SK-N-SH (cell line): ENCODE measurements around the gene RADIL. TPM values are rescaled to one million over a fixed set of nuclear protein-coding genes. Genes with fewer than 3 reads are reported as not detected.

Experiments used
- CTCF ChIA-PET: fragments of 300-600, 350-600 bp; formaldehyde crosslinking; extraction: SDS; loops from one replicate; lab custom pipeline; 2021; lab: Yijun Ruan, JAX
- POLR2A ChIA-PET: fragments of 350-600 bp; sonication (Branson Sonifier 250); formaldehyde crosslinking; extraction: SDS; loops from one replicate; lab custom pipeline; 2020; ENCODE audit warnings: antibody characterized with exemption, inconsistent platforms; lab: Yijun Ruan, JAX
- DNase-seq: peaks from one replicate; pipeline ENCODE4 v3.0.0; 2012
- H2AFZ ChIP-seq: fragments of 200-600 bp; sonication (generic); 2 replicates; pipeline ENCODE4 v1.8.1; 2016; ENCODE audit warnings: antibody characterized with exemption, mild to moderate bottlenecking, low read depth
- H3F3A ChIP-seq: fragments of 200-600 bp; sonication (generic); replicated peaks from 2 replicates; pipeline ENCODE3; 2016; ENCODE audit warnings: antibody characterized with exemption, mild to moderate bottlenecking; ENCODE audit not compliant: insufficient read depth
- H3K27ac ChIP-seq, 2 experiments: fragments of 200-500 bp in 1 of 2; fragments of 200-600 bp in 1 of 2; sonication (Bioruptor generic) in 1 of 2; sonication (generic), shearing (Covaris generic) in 1 of 2; 2 replicates each; pipeline versions ENCODE4 v1.5.1 to v1.6.1; 2014 to 2016; ENCODE audit warnings: low read depth in 2 of 2, inconsistent platforms in 1 of 2, low read length in 1 of 2, mild to moderate bottlenecking in 1 of 2, mixed read lengths in 1 of 2
- H3K27me3 ChIP-seq: fragments of 200-600 bp; sonication (generic), shearing (Covaris generic); 2 replicates; pipeline ENCODE4 v1.6.1; 2016; ENCODE audit warnings: mixed run types; ENCODE audit not compliant: insufficient read depth
- H3K36me3 ChIP-seq, 2 experiments: fragments of 200-500 bp in 1 of 2; fragments of 200-600 bp in 1 of 2; sonication (Bioruptor generic) in 1 of 2; sonication (generic) in 1 of 2; replicated peaks in 1 of 2; 2 replicates each; pipeline versions ENCODE3 to v1.5.1; 2014 to 2016; ENCODE audit warnings: low read length in 1 of 2, mild to moderate bottlenecking in 1 of 2; ENCODE audit not compliant: insufficient read depth in 2 of 2, control insufficient read depth in 1 of 2
- H3K4me1 ChIP-seq, 2 experiments: fragments of 200-500 bp in 1 of 2; fragments of 200-600 bp in 1 of 2; sonication (Bioruptor generic) in 1 of 2; sonication (generic), shearing (Covaris generic) in 1 of 2; 2 replicates each; pipeline versions ENCODE4 v1.5.1 to v1.6.1; 2014 to 2016; ENCODE audit warnings: low read depth in 1 of 2, low read length in 1 of 2, mixed run types in 1 of 2; ENCODE audit not compliant: insufficient read depth in 2 of 2, control insufficient read depth in 1 of 2
- H3K4me2 ChIP-seq: fragments of 200-600 bp; sonication (generic), shearing (Covaris generic); 2 replicates; pipeline ENCODE4 v1.6.1; 2017; ENCODE audit warnings: mixed run types
- H3K4me3 ChIP-seq, 2 experiments: fragments of 200-500 bp in 1 of 2; fragments of 200-600 bp in 1 of 2; sonication (Bioruptor generic) in 1 of 2; sonication (generic), shearing (Covaris generic) in 1 of 2; 2 replicates each; pipeline versions ENCODE4 v1.5.1 to v1.8.1; 2014 to 2016; ENCODE audit warnings: low read depth in 2 of 2, inconsistent platforms in 1 of 2, low read length in 1 of 2, mild to moderate bottlenecking in 1 of 2, mixed read lengths in 1 of 2, moderate library complexity in 1 of 2
- H3K79me2 ChIP-seq: fragments of 200-600 bp; sonication (generic); 2 replicates; pipeline ENCODE4 v1.8.1; 2017; ENCODE audit warnings: mild to moderate bottlenecking; ENCODE audit not compliant: insufficient read depth
- H3K9ac ChIP-seq: fragments of 200-600 bp; sonication (generic); 2 replicates; pipeline ENCODE4 v1.6.1; 2017; ENCODE audit warnings: mixed run types
- H3K9me2 ChIP-seq: fragments of 200-600 bp; sonication (generic); 2 replicates; pipeline ENCODE4 v1.6.1; 2017; ENCODE audit warnings: mixed run types
- H3K9me3 ChIP-seq: fragments of 200-600 bp; sonication (generic); 2 replicates; pipeline ENCODE4 v1.6.1; 2017; ENCODE audit warnings: mixed run types, mild to moderate bottlenecking, moderate library complexity
- H4K20me1 ChIP-seq: fragments of 200-600 bp; sonication (generic); 2 replicates; pipeline ENCODE4 v1.6.1; 2017; ENCODE audit warnings: mild to moderate bottlenecking, mixed run types; ENCODE audit not compliant: insufficient read depth
- ELF1 ChIP-seq: IDR thresholded peaks from 2 replicates; pipeline ENCODE4 v1.4.0; 2012
- EZH2phosphoT487 ChIP-seq: fragments of 200-600 bp; sonication (generic); IDR thresholded peaks from 2 replicates; pipeline ENCODE4 v1.6.1; 2017; ENCODE audit warnings: low read depth, mixed run types, mild to moderate bottlenecking, antibody characterized with exemption, moderate library complexity, borderline replicate concordance
- FOSL2 ChIP-seq: IDR thresholded peaks from 2 replicates; pipeline ENCODE4 v1.4.0; 2012; ENCODE audit warnings: low read depth, mild to moderate bottlenecking, moderate library complexity, borderline replicate concordance
- FOXJ3 ChIP-seq: sonication (generic); formaldehyde crosslinking; IDR thresholded peaks from 2 replicates; pipeline ENCODE4 v1.5.1; 2020; ENCODE audit warnings: mild to moderate bottlenecking, missing genetic modification reagents
- FOXM1 ChIP-seq: IDR thresholded peaks from 2 replicates; pipeline ENCODE4 v1.4.0; 2012; ENCODE audit warnings: low read depth, mild to moderate bottlenecking
- GATA2 ChIP-seq: sonication (generic); formaldehyde crosslinking; IDR thresholded peaks from 2 replicates; pipeline ENCODE4 v1.5.0; 2020; ENCODE audit warnings: mild to moderate bottlenecking, missing genetic modification reagents
- JUND ChIP-seq: IDR thresholded peaks from 2 replicates; pipeline ENCODE4 v1.4.0; 2012
- MEF2A ChIP-seq: IDR thresholded peaks from 2 replicates; pipeline ENCODE4 v1.4.0; 2012; ENCODE audit warnings: low read depth, borderline replicate concordance
- NRF1 ChIP-seq: IDR thresholded peaks from 2 replicates; pipeline ENCODE4 v1.6.1; 2012; ENCODE audit warnings: low read depth, mild to moderate bottlenecking, low read length
- POLR2AphosphoS5 ChIP-seq: IDR thresholded peaks from 2 replicates; pipeline ENCODE4 v1.6.1; 2012; ENCODE audit warnings: low read depth, low read length
- RFX5 ChIP-seq: IDR thresholded peaks from 2 replicates; pipeline ENCODE4 v1.6.1; 2012; ENCODE audit warnings: mild to moderate bottlenecking, improper control_type of control experiment, low read length
- RXRA ChIP-seq: IDR thresholded peaks from 2 replicates; pipeline ENCODE4 v1.4.0; 2012; ENCODE audit warnings: low read depth, mild to moderate bottlenecking, borderline replicate concordance
- SMC3 ChIP-seq: IDR thresholded peaks from 2 replicates; pipeline ENCODE4 v1.6.1; 2012; ENCODE audit warnings: low read depth, low read length, improper control_type of control experiment
- TCF12 ChIP-seq: IDR thresholded peaks from 2 replicates; pipeline ENCODE4 v1.4.0; 2012
- TEAD4 ChIP-seq: IDR thresholded peaks from 2 replicates; pipeline ENCODE4 v1.4.0; 2012; ENCODE audit warnings: mild to moderate bottlenecking, borderline replicate concordance; ENCODE audit not compliant: insufficient read depth
- WGBS: methylation state at CpG from one replicate; pipeline ENCODE4 v1.1.6; 2017; ENCODE audit warnings: low lambda C conversion rate; 5-methylcytosine and 5-hydroxymethylcytosine counted together
- polyA plus RNA-seq, 3 experiments: library from polyadenylated mRNA; depleted of rRNA; stranded (reverse); fragments of >200 nt; gene quantifications; 2 replicates each; pipeline ENCODE4 v1.2.3, GENCODE V29; 2012
- TF ChIP-seq, protein P1 (sequence below): IDR thresholded peaks from 2 replicates; pipeline ENCODE4 v1.4.0; 2012; ENCODE audit warnings: low read depth, borderline replicate concordance
- TF ChIP-seq, protein P2 (sequence below): IDR thresholded peaks from 2 replicates; pipeline ENCODE4 v1.4.0; 2012; ENCODE audit warnings: low read depth, borderline replicate concordance
- TF ChIP-seq, protein P3 (sequence below): fragments of 150-350 bp; IDR thresholded peaks from 2 replicates; pipeline ENCODE4 v1.6.1; 2016; ENCODE audit warnings: mild to moderate bottlenecking, low read depth, low read length
- TF ChIP-seq, protein P4 (sequence below): fragments of 150-350 bp; IDR thresholded peaks from 2 replicates; pipeline ENCODE4 v1.6.1; 2017; ENCODE audit warnings: antibody characterized with exemption, low read length, low read depth, borderline replicate concordance
- TF ChIP-seq, protein P5 (sequence below): IDR thresholded peaks from 2 replicates; pipeline ENCODE4; 2012

RADIL gene
- polyA plus RNA-seq, 1 of the 3 experiments (the other 2 are of a cell fraction) = 4.3 TPM

DNA sequence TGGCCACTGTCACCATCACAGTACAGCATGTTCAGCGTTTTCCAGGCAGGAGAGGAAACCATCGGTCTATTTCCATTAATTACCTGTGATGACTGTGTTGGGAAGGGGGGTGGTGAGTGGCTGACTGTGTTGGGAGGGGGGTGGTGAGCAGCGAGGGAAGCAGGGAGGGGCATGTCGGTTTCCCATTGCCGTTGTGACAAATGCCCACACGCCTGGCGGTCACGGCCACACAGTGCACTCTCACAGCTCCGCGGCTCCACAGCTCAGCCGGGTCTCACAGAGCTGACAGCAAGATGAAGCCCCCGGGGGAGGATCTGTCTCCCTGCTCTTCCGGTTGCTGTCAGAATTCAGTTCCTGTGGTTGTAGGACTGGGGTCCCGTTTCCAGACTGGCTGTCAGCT, 69.1 kb downstream of the RADIL start (continued):
- TF ChIP-seq EZH2phosphoT487 = no peak
- TF ChIP-seq, all 33 proteins: peak for 0

DNA sequence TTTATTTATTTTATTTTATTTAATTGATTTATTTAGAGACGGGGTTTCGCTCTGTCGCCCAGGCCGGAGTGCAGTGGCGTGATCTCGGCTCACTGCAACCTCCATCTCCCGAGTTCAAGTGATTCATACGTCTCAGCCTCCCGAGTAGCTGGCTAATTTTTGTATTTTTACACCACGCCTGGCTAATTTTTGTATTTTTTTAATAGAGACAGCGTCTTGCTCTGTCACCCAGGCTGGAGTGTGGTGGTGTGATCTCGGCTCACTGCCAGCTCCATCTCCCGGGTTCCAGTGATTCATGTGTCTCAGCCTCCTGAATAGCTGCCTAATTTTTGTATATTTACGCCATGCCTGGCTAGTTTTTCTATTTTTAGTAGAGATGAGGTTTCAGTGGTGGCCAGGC, 73.8 kb downstream of the RADIL start:
- H3K36me3 ChIP-seq = no peaks in the 10 kb centered on the region
- H4K20me1 ChIP-seq = no peaks in the 10 kb centered on the region
- H3K27ac ChIP-seq = no peak overlapping the region
- no peak overlapping the region for H3K4me2 ChIP-seq
- H3F3A ChIP-seq = peaks cover 3% of the 10 kb centered on the region
- DNase-seq = no peak
- no peak overlapping the region for H3K4me3 ChIP-seq
- H3K79me2 ChIP-seq = no peaks in the 10 kb centered on the region
- no peak overlapping the region for H3K9ac ChIP-seq
- no peaks in the 10 kb centered on the region for H3K27me3 ChIP-seq
- POLR2A ChIA-PET = no interaction called here
- 95% methylated on average over 14 of the region's 14 CpGs for WGBS
- no peaks in the 10 kb centered on the region for H3K9me3 ChIP-seq
- no peak overlapping the region for H2AFZ ChIP-seq
- no peaks in the 10 kb centered on the region for H3K9me2 ChIP-seq
- H3K4me1 ChIP-seq = no peaks in the 10 kb centered on the region
- CTCF ChIA-PET = interaction anchor here (1.2 to 2.5 kb wide), 3 partner anchors 12 to 74 kb away, joined by 6 to 19 read pairs (median 7); partner anchors contain the start of gene RADIL
- TF ChIP-seq MEF2A (no peak), FOXJ3 (CRISPR knock-in tag) (no peak), POLR2AphosphoS5 (no peak), RFX5 (no peak), TEAD4 (no peak), TCF12 (no peak), SMC3 (no peak), EZH2phosphoT487 (no peak), GATA2 (CRISPR knock-in tag) (no peak), ELF1 (no peak), FOSL2 (no peak), JUND (no peak), FOXM1 (no peak), NRF1 (no peak), RXRA (no peak)
- TF ChIP-seq, protein P1, sequence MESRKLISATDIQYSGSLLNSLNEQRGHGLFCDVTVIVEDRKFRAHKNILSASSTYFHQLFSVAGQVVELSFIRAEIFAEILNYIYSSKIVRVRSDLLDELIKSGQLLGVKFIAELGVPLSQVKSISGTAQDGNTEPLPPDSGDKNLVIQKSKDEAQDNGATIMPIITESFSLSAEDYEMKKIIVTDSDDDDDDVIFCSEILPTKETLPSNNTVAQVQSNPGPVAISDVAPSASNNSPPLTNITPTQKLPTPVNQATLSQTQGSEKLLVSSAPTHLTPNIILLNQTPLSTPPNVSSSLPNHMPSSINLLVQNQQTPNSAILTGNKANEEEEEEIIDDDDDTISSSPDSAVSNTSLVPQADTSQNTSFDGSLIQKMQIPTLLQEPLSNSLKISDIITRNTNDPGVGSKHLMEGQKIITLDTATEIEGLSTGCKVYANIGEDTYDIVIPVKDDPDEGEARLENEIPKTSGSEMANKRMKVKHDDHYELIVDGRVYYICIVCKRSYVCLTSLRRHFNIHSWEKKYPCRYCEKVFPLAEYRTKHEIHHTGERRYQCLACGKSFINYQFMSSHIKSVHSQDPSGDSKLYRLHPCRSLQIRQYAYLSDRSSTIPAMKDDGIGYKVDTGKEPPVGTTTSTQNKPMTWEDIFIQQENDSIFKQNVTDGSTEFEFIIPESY = no peak
- TF ChIP-seq, protein P2, sequence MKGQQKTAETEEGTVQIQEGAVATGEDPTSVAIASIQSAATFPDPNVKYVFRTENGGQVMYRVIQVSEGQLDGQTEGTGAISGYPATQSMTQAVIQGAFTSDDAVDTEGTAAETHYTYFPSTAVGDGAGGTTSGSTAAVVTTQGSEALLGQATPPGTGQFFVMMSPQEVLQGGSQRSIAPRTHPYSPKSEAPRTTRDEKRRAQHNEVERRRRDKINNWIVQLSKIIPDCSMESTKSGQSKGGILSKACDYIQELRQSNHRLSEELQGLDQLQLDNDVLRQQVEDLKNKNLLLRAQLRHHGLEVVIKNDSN = no peak
- TF ChIP-seq, protein P3, sequence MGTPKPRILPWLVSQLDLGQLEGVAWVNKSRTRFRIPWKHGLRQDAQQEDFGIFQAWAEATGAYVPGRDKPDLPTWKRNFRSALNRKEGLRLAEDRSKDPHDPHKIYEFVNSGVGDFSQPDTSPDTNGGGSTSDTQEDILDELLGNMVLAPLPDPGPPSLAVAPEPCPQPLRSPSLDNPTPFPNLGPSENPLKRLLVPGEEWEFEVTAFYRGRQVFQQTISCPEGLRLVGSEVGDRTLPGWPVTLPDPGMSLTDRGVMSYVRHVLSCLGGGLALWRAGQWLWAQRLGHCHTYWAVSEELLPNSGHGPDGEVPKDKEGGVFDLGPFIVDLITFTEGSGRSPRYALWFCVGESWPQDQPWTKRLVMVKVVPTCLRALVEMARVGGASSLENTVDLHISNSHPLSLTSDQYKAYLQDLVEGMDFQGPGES = no peak
- TF ChIP-seq, protein P4, sequence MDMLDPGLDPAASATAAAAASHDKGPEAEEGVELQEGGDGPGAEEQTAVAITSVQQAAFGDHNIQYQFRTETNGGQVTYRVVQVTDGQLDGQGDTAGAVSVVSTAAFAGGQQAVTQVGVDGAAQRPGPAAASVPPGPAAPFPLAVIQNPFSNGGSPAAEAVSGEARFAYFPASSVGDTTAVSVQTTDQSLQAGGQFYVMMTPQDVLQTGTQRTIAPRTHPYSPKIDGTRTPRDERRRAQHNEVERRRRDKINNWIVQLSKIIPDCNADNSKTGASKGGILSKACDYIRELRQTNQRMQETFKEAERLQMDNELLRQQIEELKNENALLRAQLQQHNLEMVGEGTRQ = no peak
- TF ChIP-seq, protein P5, sequence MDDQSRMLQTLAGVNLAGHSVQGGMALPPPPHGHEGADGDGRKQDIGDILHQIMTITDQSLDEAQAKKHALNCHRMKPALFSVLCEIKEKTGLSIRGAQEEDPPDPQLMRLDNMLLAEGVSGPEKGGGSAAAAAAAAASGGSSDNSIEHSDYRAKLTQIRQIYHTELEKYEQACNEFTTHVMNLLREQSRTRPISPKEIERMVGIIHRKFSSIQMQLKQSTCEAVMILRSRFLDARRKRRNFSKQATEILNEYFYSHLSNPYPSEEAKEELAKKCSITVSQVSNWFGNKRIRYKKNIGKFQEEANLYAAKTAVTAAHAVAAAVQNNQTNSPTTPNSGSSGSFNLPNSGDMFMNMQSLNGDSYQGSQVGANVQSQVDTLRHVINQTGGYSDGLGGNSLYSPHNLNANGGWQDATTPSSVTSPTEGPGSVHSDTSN = no peak
